Panc1 (cell line): ENCODE measurements around the gene EGFR. TPM values are rescaled to one million over a fixed set of nuclear protein-coding genes. Genes with fewer than 3 reads are reported as not detected.

ENCODE experiments used
- ATAC-seq: fragments of 200-7000 bp; cut with Tn5 transposase; 2 replicates; pipeline ENCODE4 v1.9.1; 2020; ENCODE audit warnings: mild to moderate bottlenecking, moderate library complexity
- BruUV-seq: library from RNA; stranded (reverse); fragments of 400-500 nt; replicated peaks from 2 replicates; lab custom pipeline; 2021; lab: Mats Ljungman, UMichigan
- CTCF ChIA-PET: fragments of 300-600 bp; sonication (Branson Sonifier 250); formaldehyde crosslinking; loops from one replicate; lab custom pipeline; 2022; ENCODE audit warnings: antibody characterized with exemption; lab: Charles Lee
- POLR2A ChIA-PET: fragments of 300-600 bp; sonication (Branson Sonifier 250); formaldehyde crosslinking; loops from one replicate; lab custom pipeline; 2022; ENCODE audit warnings: antibody characterized with exemption; lab: Charles Lee
- DNase-seq: peaks from one replicate; pipeline ENCODE4 v3.0.0-alpha.2; 2010; ENCODE audit warnings: low read depth, low spot score
- H3K27ac ChIP-seq: 2 replicates; pipeline ENCODE4 v1.5.1; 2011; ENCODE audit warnings: mild to moderate bottlenecking, low read length, inconsistent platforms
- H3K27me3 ChIP-seq: fragments of 200-500 bp; sonication (Bioruptor generic); 2 replicates; pipeline ENCODE4 v1.6.0; 2014; ENCODE audit warnings: low read length, inconsistent platforms; ENCODE audit not compliant: control insufficient read depth, insufficient read depth
- H3K36me3 ChIP-seq: fragments of 200-500 bp; sonication (Bioruptor generic); 2 replicates; pipeline ENCODE4 v1.5.1; 2014; ENCODE audit warnings: inconsistent platforms, mild to moderate bottlenecking, low read length, moderate library complexity; ENCODE audit not compliant: control insufficient read depth, insufficient read depth
- H3K4me1 ChIP-seq: 2 replicates; pipeline ENCODE4 v1.5.1; 2011; ENCODE audit warnings: inconsistent platforms, mild to moderate bottlenecking, low read length, moderate library complexity; ENCODE audit not compliant: control insufficient read depth, insufficient read depth
- H3K4me3 ChIP-seq, 2 experiments: 2 replicates each; pipeline ENCODE4 v1.5.1; 2011 to 2012; ENCODE audit warnings: low read depth in 2 of 2, low read length in 2 of 2, mild to moderate bottlenecking in 2 of 2, inconsistent platforms in 1 of 2, moderate library complexity in 1 of 2
- H3K9me3 ChIP-seq: fragments of 200-500 bp; sonication (Bioruptor generic); 2 replicates; pipeline ENCODE4 v1.5.1; 2014; ENCODE audit warnings: low read depth, mild to moderate bottlenecking, inconsistent platforms, low read length, moderate library complexity; ENCODE audit not compliant: control insufficient read depth, insufficient read depth
- POLR2AphosphoS5 ChIP-seq: IDR thresholded peaks from 2 replicates; pipeline ENCODE4 v1.6.1; 2012; ENCODE audit warnings: mild to moderate bottlenecking, low read depth, low read length, moderate library complexity
- REST ChIP-seq, 2 experiments: IDR thresholded peaks; 2 replicates each; pipeline ENCODE4 v1.6.1; 2011 to 2012; ENCODE audit warnings: low read depth in 2 of 2, control low read depth in 1 of 2, low read length in 1 of 2, mild to moderate bottlenecking in 1 of 2, moderate library complexity in 1 of 2; ENCODE audit not compliant: insufficient read depth in 1 of 2
- SIN3A ChIP-seq: IDR thresholded peaks from 2 replicates; pipeline ENCODE4 v1.6.1; 2012; ENCODE audit warnings: low read depth, mild to moderate bottlenecking, low read length, moderate library complexity, borderline replicate concordance; ENCODE audit not compliant: insufficient read depth
- TCF7L2 ChIP-seq: IDR thresholded peaks from 2 replicates; pipeline ENCODE4 v1.6.1; 2011; ENCODE audit warnings: mild to moderate bottlenecking, low read depth, low read length, inconsistent platforms
- in situ Hi-C: cut with HindIII; loops from 2 replicates; pipeline ENCODE4 v1.10.0; 2016; ENCODE audit warnings: low sequenced_read_pairs, low pct_unique_long_range_greater_than_20kb
- intact Hi-C: fragments of 100-400 bp; cut with micrococcal nuclease; formaldehyde crosslinking; loops from one replicate; pipeline ENCODE4 v1.10.0; 2022; ENCODE audit not compliant: unreplicated experiment
- total RNA-seq: library from RNA; stranded (reverse); gene quantifications from one replicate; pipeline ENCODE4 v1.2.1, GENCODE V29; 2021; ENCODE audit not compliant: unreplicated experiment
- TF ChIP-seq, protein P1 (sequence below): fragments of 450-650 bp; IDR thresholded peaks from 2 replicates; pipeline ENCODE4 v1.5.1; 2017; ENCODE audit warnings: mild to moderate bottlenecking

The EGFR gene
- total RNA-seq, 1 experiment from 2014 or later, result 156 TPM

DNA sequence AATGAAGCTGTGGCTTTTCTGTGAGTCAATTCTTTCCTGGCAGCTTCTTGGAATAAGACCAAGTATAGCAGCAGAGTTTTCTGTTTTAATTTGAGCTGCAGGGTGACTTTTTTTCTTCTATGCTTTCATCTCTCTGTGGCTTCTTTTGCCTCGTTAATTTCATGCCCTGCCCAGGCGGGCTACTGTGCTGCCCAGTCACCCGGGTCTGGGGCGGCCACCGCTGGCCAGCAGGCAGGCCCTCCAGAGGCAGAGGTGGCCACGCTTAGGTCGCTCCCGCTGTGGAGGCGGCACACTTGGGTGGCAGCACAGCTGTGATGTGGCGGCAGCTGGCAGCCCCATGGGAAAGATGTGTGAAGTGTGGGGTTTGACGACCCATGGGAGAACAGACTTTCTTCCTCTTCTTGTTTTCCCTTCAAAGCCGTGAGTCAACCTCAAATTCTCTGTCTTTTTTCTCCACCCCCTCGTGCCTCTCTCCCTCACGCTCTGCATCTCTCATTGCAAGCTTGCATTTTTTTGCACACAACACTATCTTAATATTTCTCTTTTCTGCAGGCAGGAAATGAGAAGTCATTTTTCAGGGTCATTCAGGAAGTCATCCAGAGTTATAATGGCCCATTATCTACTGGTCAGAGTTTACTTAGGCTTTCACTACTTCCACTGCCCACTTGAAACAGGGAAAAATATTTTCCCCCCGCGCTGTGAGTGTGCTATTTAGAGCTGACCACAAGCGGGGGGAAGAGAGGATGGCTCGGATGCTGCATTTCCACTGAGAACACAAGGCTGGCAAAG lies 67.8 kb downstream of the EGFR start:
- Histone ChIP-seq H3K36me3 (no peaks in the 10 kb centered on the region), H3K4me1 (peaks cover 78% of the 10 kb centered on the region), H3K4me3 (peak overlapping the region; percentile 12 to 33; a peak in 3 of 4 replicates), H3K9me3 (no peaks in the 10 kb centered on the region), H3K27me3 (no peaks in the 10 kb centered on the region), H3K27ac (peak overlapping the region; percentile 85)
- ATAC-seq (peak; percentile 84), DNase-seq (no peak)
- TF ChIP-seq REST (IDR thresholded peaks at IDR 0.05; ENCODE audit: insufficient read depth in 1 of 2, low read depth in 2 of 2, low read length in 1 of 2), result no peak
- peak; percentile 71 for TF ChIP-seq TCF7L2
- no TSS peak for BruUV-seq
- intact Hi-C loops, result no loop called here
- ChIA-PET CTCF (no interaction called here), POLR2A (interaction anchor here (0.5 to 0.8 kb wide), 6 partner anchors 10 to 50 kb away, joined by 3 to 5 read pairs (median 4); no protein-coding TSS in a partner anchor)
- in situ Hi-C loops, result no loop called here

- DNase-seq, result no peak
- peak overlapping the region; percentile 85 for H3K27ac ChIP-seq
- in situ Hi-C loops (no loop called here), intact Hi-C loops (no loop called here)
- H3K4me1 ChIP-seq, result peaks cover 77% of the 10 kb centered on the region
- H3K36me3 ChIP-seq, result no peaks in the 10 kb centered on the region
- no peak overlapping the region for H3K4me3 ChIP-seq
- TF ChIP-seq, protein P1, sequence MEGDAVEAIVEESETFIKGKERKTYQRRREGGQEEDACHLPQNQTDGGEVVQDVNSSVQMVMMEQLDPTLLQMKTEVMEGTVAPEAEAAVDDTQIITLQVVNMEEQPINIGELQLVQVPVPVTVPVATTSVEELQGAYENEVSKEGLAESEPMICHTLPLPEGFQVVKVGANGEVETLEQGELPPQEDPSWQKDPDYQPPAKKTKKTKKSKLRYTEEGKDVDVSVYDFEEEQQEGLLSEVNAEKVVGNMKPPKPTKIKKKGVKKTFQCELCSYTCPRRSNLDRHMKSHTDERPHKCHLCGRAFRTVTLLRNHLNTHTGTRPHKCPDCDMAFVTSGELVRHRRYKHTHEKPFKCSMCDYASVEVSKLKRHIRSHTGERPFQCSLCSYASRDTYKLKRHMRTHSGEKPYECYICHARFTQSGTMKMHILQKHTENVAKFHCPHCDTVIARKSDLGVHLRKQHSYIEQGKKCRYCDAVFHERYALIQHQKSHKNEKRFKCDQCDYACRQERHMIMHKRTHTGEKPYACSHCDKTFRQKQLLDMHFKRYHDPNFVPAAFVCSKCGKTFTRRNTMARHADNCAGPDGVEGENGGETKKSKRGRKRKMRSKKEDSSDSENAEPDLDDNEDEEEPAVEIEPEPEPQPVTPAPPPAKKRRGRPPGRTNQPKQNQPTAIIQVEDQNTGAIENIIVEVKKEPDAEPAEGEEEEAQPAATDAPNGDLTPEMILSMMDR, result no peak
- no peak for TF ChIP-seq POLR2AphosphoS5
- ChIA-PET CTCF (no interaction called here), POLR2A (interaction anchor here (0.6 kb wide), 1 partner anchor 8 kb away, joined by 4 read pairs; no protein-coding TSS in a partner anchor)
- no peaks in the 10 kb centered on the region for H3K9me3 ChIP-seq
- no peak for ATAC-seq
- H3K27me3 ChIP-seq, result no peaks in the 10 kb centered on the region
- no TSS peak for BruUV-seq
Observed at GRCh38 chr7:55087521-55087961, 68.7 kb downstream of the EGFR start.

GRCh38 chr7:55088107-55088506 lies 69.3 kb downstream of the EGFR start:
- in situ Hi-C loops (no loop called here), intact Hi-C loops (no loop called here)
- ATAC-seq, result no peak
- TF ChIP-seq POLR2AphosphoS5 (no peak), SIN3A (no peak), REST (IDR thresholded peaks at IDR 0.05; ENCODE audit: insufficient read depth in 1 of 2, low read depth in 2 of 2, low read length in 1 of 2) (no peak), TCF7L2 (no peak)
- TF ChIP-seq, protein P1, result no peak
- ChIA-PET CTCF (no interaction called here), POLR2A (no interaction called here)
- H3K27me3 ChIP-seq, result no peaks in the 10 kb centered on the region
- peak overlapping the region; percentile 85 for H3K27ac ChIP-seq
- no peaks in the 10 kb centered on the region for H3K36me3 ChIP-seq
- no TSS peak for BruUV-seq
- no peak for DNase-seq
- no peak overlapping the region for H3K4me3 ChIP-seq
- peaks cover 78% of the 10 kb centered on the region for H3K4me1 ChIP-seq
- no peaks in the 10 kb centered on the region for H3K9me3 ChIP-seq
